ENCODE data around the gene MCMBP. TPM values are rescaled to one million over a fixed set of nuclear protein-coding genes. Genes with fewer than 3 reads are reported as not detected.
"Not testable (repeated sequence)": the region's sequence is repeated elsewhere in the genome, so short reads cannot be mapped to it uniquely, and the experiment has no call there.

The MCMBP gene
- total and polyA plus RNA-seq, 8 donors: 7.5 to 22.8 (median 16.0) TPM

DNA sequence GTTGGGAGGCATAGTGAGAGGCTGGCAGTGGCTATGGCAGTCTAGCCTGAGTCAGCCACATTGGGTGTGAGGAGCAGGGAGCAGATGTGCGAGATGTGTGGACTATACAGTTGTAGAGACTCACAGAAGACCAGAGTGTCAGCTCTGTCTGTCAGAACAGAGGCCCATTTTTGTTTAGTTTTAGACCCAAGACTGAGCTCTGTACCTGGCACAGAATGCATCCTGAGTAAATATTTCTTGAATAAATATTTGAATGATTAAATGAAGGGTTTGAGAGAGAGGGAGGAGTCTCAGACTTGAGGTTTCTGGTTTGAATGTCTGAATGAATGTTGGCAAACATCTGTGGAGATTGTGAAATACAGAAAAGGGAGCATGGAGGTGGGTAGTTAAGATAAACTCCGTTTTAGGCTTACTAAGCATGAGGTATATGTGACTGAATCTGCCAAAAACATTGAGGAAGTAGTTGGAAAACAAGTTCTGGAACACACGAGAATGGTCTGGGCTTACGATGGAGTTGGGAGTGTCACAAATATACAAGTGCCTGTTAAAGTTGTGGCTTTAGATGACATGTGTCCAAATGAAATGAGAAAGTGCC lies 23.5 kb upstream of the MCMBP start:
- TF ChIP-seq, protein P1, sequence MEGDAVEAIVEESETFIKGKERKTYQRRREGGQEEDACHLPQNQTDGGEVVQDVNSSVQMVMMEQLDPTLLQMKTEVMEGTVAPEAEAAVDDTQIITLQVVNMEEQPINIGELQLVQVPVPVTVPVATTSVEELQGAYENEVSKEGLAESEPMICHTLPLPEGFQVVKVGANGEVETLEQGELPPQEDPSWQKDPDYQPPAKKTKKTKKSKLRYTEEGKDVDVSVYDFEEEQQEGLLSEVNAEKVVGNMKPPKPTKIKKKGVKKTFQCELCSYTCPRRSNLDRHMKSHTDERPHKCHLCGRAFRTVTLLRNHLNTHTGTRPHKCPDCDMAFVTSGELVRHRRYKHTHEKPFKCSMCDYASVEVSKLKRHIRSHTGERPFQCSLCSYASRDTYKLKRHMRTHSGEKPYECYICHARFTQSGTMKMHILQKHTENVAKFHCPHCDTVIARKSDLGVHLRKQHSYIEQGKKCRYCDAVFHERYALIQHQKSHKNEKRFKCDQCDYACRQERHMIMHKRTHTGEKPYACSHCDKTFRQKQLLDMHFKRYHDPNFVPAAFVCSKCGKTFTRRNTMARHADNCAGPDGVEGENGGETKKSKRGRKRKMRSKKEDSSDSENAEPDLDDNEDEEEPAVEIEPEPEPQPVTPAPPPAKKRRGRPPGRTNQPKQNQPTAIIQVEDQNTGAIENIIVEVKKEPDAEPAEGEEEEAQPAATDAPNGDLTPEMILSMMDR (IDR thresholded peaks at IDR 0.05): no peak
- 4 to 6% methylated on average over 4 of the region's 4 CpGs for WGBS, 2 donors
- intact Hi-C loops (cut with DNase I): no loop called here
- Histone ChIP-seq H3K4me1 (peaks cover 24 to 42% (median 38%) of the 10 kb centered on the region in 3 donors), H3K4me3 (peak overlapping the region in 1 of 4 donors; percentile 6), H3K27ac (peak overlapping the region in 3 of 4 donors; percentile 25 to 86 (median 75)), H3K27me3 (no peaks in the 10 kb centered on the region), H3K9me3 (no peaks in the 10 kb centered on the region), H3K36me3 (peaks cover 0 to 5% (median 4%) of the 10 kb centered on the region in 3 donors)
- DNase-seq (peak in 3 of 6 donors; percentile 29 to 38 (median 31)), FAIRE-seq (no peak), ATAC-seq (peak; percentile 57 to 68 (median 62))

DNA sequence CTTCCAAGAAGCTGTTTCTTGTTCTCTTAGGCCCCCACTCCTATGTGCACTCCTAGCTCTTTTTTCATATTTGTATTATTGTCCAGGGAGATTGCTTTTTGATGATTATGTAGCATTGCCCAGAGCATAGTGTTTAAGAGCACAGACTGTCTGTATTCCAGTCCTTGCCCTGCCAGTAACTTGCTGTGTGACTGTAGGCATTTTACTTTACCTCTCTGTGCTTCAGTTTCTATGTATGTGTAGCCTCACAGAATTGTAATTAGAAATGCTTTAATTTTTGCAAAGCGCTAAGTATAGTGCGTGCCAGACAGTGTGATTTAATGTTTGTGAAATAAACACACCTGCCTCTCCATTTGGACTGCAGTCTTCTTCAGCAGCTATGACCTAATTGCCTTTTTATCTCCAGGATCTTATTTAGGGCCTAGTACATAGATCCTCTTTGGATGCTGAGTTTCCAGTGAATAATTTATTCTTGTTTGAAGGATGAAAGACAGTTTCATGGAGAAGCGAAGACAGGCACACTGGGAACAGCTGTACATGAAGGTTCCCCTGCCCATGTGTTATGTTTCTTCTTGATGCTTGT lies 21.3 kb upstream of the MCMBP start:
- FAIRE-seq: no peak
- Histone ChIP-seq H3K36me3 (peaks cover 0 to 5% (median 4%) of the 10 kb centered on the region in 3 donors), H3K9me3 (no peaks in the 10 kb centered on the region), H3K4me3 (peak overlapping the region in 2 of 4 donors; percentile 71 to 93), H3K4me1 (peaks cover 24 to 39% (median 38%) of the 10 kb centered on the region in 3 donors), H3K27me3 (no peaks in the 10 kb centered on the region), H3K27ac (no peak overlapping the region)
- DNase-seq: no peak
- TF ChIP-seq, protein P1 (IDR thresholded peaks at IDR 0.05): no peak
- intact Hi-C loops (cut with DNase I): no loop called here
- no peak for ATAC-seq
- WGBS, 2 donors: 63 to 69% methylated on average over 3 of the region's 3 CpGs

GRCh38 chr10:119893074-119893473 lies 20.4 kb upstream of the MCMBP start:
- 1 to 2% methylated on average over 9 of the region's 9 CpGs for whole genome bisulfite sequencing, 2 donors
- peaks cover 24 to 39% (median 36%) of the 10 kb centered on the region in 3 donors for H3K4me1 ChIP-seq
- H3K4me3 ChIP-seq: peak overlapping the region; percentile 71 to 93 (median 90)
- ATAC-seq (peak in 1 of 4 donors; percentile 4), FAIRE-seq (no peak), DNase-seq (no peak)
- H3K27ac ChIP-seq: peak overlapping the region; percentile 66 to 74 (median 67)
- H3K9me3 ChIP-seq: no peaks in the 10 kb centered on the region
- TF ChIP-seq, protein P1 (IDR thresholded peaks at IDR 0.05): no peak
- intact Hi-C loops (cut with DNase I): no loop called here
- H3K36me3 ChIP-seq: no peaks in the 10 kb centered on the region
- no peaks in the 10 kb centered on the region for H3K27me3 ChIP-seq

GRCh38 chr10:119892188-119893065 lies 19.8 kb upstream of the MCMBP start, which contains the start of gene SEC23IP:
Gene SEC23IP (plus strand): TSS chr10:119892730. CDS start chr10:119892783, 53 bp downstream.
- H3K27me3 ChIP-seq: no peaks in the 10 kb centered on the region
- H3K4me3 ChIP-seq: peak within 1 kb of the TSS; percentile 71 to 93 (median 90)
- DNase-seq (peak; percentile 93 to 97 (median 95)), ATAC-seq (peak; percentile 94 to 96 (median 94)), FAIRE-seq (no peak)
- TF ChIP-seq, protein P1 (IDR thresholded peaks at IDR 0.05): no peak
- intact Hi-C loops (cut with DNase I): no loop called here
- H3K9me3 ChIP-seq: no peaks in the 10 kb centered on the region
- peaks cover 21 to 36% (median 30%) of the 10 kb centered on the region in 3 donors for H3K4me1 ChIP-seq
- no peaks in the 10 kb centered on the region for H3K36me3 ChIP-seq
- 1% methylated on average over 61 of the region's 61 CpGs for WGBS, 2 donors
- peak within 1 kb of the TSS; percentile 66 to 74 (median 67) for H3K27ac ChIP-seq

DNA sequence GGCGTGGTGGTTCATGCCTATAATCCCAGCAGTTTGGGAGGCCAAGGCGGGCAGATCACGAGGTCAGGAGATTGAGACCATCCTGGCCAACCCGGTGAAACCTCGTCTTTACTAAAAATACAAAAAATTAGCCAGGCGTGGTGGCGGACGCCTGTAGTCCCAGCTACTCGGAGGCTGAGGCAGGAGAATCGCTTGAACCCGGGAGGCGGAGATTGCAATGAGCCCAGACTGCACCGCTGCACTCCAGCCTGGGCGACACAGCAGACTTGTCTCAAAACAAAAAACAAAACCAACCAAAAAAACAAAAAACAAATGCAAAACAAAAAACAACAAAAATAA lies 19.2 kb upstream of the MCMBP start:
- DNase-seq, ATAC-seq: not testable (repeated sequence)

DNA sequence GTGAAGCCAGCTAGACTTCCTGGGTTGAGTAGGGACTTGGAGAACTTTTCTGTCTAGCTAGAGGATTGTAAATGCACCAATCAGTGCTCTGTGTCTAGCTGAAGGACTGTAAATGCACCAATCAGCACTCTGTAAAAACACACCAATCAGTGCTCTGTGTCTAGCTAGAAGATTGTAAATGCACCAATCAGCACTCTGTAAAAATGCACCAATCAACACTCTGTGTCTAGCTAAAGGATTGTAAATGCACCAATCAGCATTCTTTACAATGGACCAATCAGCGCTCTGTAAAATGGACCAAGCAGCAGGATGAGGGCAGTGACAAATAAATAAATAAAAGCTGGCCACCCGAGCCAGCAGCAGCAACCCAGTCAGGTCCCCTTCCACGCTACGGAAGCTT lies 17.7 kb upstream of the MCMBP start:
- 85 to 86% methylated on average over 4 of the region's 4 CpGs for WGBS, 2 donors
- H3K27ac ChIP-seq; H3K4me3 ChIP-seq; FAIRE-seq; ATAC-seq; intact Hi-C loops (cut with DNase I); H3K9me3 ChIP-seq; H3K36me3 ChIP-seq; DNase-seq; H3K27me3 ChIP-seq: not testable (repeated sequence)
- H3K4me1 ChIP-seq: peaks cover 2 to 15% (median 10%) of the 10 kb centered on the region in 3 donors

More for the DNA sequence above, 19.2 kb upstream of the MCMBP start:
- H3K36me3 ChIP-seq; intact Hi-C loops (cut with DNase I); H3K9me3 ChIP-seq; H3K27me3 ChIP-seq; FAIRE-seq: not testable (repeated sequence)
- Histone ChIP-seq H3K27ac (peak overlapping the region in 3 of 4 donors; percentile 66 to 74 (median 67)), H3K4me1 (peaks cover 15 to 30% (median 24%) of the 10 kb centered on the region in 3 donors), H3K4me3 (peak overlapping the region; percentile 71 to 93 (median 90))
- 44 to 52% methylated on average over 14 of the region's 14 CpGs for WGBS, 2 donors

DNA sequence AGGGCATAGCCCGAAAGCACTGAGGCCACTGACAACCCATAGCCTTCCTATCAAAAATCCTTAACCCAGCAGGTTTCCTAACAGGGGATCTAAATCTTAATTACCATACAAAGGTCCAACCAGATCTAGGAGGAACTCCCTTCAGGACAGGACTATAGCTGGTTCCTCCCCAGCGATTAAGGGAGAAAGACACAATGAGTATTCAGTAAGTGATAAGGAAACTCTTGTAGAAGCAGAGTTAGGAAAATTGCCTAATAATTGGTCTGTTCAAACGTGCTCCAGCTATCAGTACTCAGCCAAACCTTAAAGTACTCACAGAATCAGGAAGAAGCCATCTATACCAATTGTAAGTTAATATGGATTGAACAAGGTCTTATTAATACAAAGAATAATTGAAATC lies 16.6 kb upstream of the MCMBP start:
- intact Hi-C loops (cut with DNase I); H3K4me3 ChIP-seq; FAIRE-seq; H3K27ac ChIP-seq; DNase-seq; H3K27me3 ChIP-seq; H3K36me3 ChIP-seq; H3K4me1 ChIP-seq; H3K9me3 ChIP-seq; ATAC-seq: not testable (repeated sequence)
- 52 to 54% methylated on average over 3 of the region's 3 CpGs for whole genome bisulfite sequencing, 2 donors
